ENCODE data around the gene TSPAN32.

DNA sequence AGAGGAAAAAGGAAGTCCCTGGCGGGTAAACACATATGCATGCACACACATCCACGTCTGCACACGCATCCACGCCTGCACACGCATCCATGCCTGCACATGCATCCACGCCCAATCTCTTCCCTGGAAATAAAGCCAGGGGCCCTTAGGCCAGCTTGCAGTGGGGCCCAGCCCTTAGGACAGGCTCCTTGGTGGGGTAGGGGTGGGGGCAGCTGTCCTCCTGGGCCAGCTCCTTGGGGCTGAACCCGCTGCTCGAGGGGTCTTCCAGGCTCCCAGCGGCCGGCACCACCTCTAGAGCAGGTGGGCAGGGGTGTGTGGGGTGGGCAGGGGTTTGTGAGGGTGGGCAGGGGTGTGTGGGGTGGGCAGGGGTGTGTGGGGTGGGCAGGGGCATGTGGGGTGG lies 2.0 kb upstream of the TSPAN32 start:
- TF ChIP-seq POLR2A (IDR thresholded peaks at IDR 0.05; ENCODE audit: low read depth, low read length): no peak
- TF ChIP-seq SPI1 (IDR thresholded peaks at IDR 0.05; ENCODE audit: low read depth, low read length): no peak
- TF ChIP-seq POLR2AphosphoS5 (IDR thresholded peaks at IDR 0.05; ENCODE audit: low read depth, low read length): no peak
- no peak for TF ChIP-seq POU2F2 (IDR thresholded peaks at IDR 0.05; ENCODE audit: low read depth, low read length)
